HG02852 (cell line): ENCODE measurements around the gene TRHDE.
"Not testable (repeated sequence)": the region's sequence is repeated elsewhere in the genome, so short reads cannot be mapped to it uniquely, and the experiment has no call there.

Source experiments
- ATAC-seq: cut with Tn5 transposase; IDR thresholded peaks from one replicate; pipeline ENCODE4 v1.9.1; 2021; ENCODE audit warnings: mild to moderate bottlenecking, moderate library complexity; ENCODE audit not compliant: unreplicated experiment

Gene TRHDE

DNA sequence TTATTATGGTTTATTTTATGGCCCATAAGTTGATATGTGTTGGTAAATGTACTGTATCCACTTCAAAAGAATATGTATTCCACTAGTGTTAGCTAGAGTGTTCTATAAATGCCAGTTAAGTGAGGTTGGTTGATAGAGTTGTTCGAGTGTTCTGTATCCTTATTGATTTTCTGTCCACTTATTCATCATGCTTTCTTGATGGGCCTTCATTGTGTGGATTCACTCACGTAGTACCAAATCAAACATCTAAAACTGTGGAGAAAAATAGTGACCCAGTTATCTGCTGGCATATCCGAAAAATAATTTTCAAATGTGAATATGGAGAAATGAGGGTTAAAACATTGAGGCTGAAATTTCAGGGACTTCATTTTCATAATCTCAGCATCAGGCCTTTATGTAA is 230.4 kb downstream of the TRHDE start:
- no peak for ATAC-seq

DNA sequence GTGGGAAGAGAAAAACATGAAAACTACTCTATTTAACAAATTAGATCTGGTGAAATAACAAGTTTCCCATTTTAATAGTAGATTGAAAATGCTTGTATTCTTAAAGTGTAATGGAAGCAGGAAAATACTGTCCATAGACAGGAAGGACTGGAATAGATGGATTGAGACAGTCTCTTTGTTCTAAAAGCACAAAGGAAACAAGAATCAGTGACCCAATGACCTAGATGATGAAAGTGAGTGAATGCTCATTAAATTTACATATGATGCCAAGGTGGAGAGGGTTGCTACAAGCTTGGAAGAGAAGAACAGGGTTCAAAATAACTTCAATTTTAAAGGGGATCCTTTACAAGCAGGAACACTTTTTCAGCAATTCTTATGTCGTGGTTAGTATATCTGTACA is 233.1 kb downstream of the TRHDE start:
- ATAC-seq: no peak

DNA sequence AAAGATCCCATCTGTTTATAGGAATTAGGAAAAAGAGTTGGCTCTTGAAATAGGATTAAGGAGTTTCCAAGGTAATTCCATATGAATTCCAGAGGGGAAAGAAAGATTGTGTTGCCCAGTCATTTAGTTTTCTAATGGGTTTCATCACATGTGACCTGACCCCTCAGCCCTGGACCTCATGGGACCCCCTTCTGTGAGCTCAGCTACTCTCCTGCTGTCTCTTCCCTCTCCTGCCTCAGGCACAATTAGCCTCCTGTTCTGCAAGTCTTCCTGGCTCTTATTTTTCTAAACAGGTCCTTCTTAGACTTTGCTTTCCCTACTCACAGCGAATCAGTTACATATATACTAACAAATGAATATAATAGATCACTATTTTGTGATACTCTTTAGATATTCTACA is 237.7 kb downstream of the TRHDE start:
- no peak for ATAC-seq

DNA sequence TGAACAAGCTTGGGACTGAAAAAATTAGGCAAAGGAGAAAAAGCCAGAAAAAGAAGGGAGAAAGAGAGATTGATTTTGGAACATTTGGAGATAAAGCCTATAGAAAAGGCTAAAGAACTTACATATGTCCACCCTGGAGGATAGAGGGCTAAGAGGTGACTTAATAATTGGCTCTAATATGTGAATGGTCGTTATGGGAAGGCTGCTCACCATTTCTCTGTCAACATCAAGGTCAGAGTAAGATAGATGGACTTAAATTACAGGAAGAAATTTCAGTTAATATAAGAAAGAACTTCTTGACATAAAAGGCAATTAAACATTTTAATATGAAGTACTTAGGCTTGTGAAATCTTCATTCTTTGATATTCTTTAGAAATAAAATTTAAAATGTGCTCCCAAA is 238.6 kb downstream of the TRHDE start:
- no peak for ATAC-seq

DNA sequence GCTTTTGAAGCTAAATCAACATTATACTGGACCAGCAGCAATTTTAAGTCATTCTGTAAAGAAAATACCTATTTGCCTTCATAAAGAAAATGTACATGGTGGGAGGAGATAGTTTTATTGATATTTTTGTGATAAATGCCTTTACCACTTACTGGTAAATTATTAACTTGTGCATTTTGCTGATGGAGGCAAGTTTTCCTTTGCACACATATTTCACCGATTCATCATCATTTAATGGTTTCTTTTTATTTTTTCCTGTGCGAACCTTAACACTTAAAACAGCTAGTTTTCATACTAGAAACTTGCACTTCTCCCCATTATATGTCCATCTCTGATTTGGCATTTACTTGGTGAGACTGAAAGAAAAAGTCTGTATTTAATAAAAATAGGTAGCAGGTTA is 239.3 kb downstream of the TRHDE start:
- no peak for ATAC-seq

DNA sequence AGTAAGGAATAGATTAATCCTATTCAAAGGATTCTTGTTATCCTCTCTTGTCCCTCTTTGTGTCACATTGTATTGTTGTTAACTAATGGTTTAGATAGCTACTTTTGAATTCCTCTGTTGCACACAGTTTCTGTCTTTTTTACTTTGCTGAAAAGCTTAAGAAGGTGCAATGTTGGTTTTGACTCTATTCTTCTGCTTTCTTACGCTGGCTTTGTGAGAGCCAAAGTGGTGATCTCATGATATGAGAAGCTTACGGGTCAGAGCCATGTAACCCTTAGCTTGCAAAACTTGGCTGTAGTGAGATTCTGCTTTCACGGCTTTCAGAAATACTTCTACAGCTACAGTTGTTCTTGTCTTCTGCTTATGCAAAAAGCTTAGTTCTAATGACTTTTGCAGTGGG is 239.7 kb downstream of the TRHDE start:
- no peak for ATAC-seq

DNA sequence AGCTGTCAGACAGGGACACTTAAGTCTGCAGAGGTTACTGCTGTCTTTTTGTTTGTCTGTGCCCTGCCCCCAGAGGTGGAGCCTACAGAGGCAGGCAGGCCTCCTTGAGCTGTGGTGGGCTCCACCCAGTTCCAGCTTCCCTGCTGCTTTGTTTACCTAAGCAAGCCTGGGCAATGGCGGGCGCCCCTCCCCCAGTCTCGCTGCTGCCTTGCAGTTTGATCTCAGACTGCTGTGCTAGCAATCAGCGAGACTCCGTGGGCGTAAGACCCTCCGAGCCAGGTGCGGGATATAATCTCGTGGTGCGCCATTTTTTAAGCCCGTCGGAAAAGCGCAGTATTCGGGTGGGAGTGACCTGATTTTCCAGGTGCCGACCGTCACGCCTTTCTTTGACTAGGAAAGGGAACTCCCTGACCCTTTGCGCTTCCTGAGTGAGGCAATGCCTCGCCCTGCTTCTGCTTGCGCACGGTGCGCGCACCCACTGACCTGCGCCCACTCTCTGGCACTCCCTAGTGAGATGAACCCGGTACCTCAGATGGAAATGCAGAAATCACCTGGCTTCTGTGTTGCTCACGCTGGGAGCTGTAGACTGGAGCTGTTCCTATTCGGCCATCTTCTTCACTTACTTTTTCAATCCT is 248.0 kb downstream of the TRHDE start:
- not testable (repeated sequence) for ATAC-seq

DNA sequence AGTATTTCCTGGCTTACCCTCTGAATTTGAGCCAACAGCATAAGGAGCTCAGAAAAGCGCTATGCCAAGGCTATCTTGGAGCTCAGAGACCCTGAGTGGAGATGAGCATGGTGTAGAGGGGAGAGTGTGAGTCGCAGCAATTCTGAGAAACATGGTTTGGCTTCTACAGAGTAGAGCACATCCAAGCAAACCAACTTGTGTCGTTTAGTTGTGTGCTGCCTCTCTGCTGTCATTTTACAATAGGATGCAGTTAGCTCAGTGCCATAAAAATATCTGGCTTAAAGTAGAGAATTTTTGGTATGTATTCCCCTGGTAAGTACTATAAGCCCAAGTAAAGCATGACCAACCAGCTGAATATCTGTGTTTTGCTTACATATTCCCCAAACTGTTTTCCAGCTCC is 249.2 kb downstream of the TRHDE start:
- ATAC-seq: no peak

DNA sequence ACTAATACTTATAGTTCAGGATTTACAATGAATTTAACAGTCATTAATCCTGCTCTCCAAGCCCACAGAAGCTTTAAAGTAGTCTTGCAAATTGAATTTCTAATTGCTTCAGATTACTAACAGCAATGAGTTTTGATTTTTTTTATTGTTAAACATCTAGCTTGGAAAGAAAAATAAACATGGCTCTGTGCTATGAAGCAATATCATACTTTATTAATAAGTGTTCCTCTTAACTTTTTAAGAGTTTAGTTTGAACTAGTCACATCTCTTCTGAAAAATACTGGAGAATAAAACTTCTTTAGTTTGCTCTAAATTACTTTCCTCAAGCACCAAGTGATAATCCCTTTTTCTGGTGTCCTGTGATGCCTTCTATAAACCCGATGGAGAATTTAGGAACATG is 250.2 kb downstream of the TRHDE start:
- no peak for ATAC-seq

DNA sequence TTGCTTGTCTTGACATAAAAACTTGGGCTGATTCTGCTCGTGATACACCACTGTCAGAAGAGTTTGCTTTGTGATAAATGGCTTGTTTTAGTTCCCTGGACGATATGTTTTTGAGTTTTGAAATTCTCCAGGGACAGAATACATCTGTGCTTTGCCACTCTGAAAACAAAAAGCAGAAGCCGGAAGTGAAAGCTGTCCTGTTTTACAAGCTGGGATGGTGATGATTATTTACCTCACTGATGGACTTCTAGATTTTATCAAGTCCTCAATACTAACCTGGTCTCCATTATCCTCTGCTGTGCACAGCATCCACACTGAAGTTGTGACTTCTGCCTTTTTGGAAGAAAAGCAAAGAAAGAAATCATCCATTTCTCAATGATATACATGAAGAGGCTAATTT is 251.6 kb downstream of the TRHDE start:
- ATAC-seq: no peak

DNA sequence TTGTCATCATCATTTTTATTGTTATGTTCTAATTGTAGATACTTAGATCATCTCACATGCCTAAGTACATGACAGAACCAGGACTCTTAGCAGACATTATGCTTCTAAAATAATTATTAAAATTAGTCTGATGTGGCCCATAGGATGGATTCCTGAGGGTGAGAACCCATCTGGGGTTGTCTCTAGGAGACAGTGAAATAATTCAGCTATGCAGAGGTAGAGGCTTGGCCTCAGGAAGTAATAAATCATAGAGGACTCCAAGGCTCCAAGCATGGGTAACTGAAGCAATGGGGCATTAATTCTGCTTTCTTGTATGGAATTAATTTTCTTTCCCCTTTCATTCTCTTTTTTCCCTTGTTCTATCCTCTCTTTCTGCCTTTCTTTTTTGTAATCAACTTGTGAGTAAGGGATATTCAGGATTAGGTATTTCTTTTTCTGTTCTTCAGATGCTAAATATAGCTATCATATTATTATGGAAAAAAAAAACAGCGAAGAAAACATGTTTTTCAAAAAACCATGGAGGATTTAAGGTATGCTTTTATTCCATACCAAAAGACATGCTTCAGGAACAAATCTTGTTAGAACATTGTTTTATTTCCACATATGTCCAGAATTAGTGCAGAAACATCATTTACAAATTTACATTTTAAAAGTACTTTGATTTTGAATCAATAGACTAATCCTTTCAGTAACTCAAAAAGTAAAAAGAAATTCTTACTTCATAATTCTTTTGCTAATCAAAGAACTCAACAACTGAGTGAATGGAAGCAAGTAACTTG is 263.2 kb downstream of the TRHDE start:
- ATAC-seq: no peak

DNA sequence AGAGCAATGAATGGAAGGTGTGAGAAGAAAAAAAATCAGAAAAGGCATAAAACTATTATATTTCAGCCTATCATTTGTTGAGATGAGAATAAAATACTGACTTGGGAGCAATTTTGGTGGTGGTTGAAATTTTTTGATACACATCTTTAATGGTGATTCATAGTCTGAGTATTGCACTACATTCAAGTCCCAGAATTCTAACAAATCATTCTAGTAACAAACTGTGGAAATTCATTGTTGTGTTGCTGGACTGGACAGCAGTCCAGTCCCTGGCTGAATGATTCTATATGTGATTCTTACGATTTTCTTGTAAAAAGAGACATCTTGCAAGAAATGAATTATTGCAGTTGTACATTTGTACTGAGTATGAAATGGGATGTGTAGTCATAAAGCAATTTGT is 268.6 kb downstream of the TRHDE start:
- ATAC-seq: no peak

DNA sequence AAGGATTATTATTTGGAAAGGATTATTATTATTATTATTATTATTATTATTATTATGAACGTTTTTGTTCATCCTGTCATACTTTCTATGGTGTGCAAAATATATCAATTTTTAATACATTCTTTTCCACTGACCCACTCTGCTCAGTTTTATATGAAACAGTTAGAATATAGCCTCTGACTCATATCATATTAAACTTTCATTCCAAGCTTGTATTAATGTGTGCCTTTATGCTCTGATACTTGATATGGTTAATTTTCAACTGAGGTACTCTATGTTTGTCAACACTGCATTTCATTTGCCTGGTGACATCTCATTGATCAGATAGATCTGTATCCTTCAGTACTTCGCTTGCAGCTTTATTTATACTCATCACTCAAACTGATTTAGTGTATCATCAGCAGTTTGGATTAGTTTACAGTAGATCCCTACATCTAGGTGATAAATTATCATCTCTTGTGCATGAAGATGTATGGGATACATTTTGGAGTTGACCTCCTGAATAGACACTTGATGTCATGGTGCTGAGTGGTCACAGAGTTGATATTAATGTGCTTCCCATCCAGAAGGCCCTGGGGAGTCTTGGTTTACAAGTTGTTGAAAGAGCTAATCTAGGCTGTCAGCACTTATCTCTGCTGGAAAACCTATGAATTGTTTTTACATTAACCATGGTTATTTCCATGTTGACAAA is 271.8 kb downstream of the TRHDE start:
- ATAC-seq: no peak

DNA sequence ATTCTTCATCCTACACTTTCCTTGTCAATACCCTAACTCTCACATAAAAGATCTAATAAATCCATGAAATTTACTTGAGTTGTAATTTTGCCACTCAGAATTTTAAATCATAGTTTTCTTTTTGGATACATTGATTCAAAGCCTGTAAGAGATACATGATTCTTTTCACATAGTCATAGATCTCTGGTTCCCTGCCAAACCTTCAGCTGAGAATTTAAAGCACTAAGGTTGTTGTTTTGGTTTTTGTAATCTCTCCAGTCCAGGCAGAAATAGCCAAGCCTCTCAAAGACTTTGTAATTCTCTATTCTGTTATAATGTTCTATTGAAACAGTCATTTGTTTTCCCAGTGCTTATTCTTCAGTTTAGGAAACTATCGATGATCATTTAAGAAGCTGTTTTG is 273.9 kb downstream of the TRHDE start:
- no peak for ATAC-seq

DNA sequence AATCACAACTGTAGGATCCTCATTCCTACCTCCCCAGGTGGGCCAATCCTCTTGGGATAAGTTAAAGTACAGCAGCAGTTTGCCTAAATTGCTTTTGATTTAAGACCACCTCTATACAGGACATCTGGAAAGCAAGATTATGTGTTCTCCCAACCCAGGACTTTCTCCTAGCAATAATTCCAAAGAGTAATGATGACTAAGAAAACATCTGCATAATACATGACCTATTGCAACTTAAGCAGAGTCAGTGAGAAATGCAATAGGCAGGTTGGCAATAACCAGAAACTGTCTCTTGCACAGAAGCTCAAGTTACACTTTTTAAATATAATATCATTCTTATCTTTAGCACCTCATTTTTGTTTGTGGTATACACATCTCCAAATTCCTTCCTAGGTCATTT is 275.4 kb downstream of the TRHDE start:
- no peak for ATAC-seq

DNA sequence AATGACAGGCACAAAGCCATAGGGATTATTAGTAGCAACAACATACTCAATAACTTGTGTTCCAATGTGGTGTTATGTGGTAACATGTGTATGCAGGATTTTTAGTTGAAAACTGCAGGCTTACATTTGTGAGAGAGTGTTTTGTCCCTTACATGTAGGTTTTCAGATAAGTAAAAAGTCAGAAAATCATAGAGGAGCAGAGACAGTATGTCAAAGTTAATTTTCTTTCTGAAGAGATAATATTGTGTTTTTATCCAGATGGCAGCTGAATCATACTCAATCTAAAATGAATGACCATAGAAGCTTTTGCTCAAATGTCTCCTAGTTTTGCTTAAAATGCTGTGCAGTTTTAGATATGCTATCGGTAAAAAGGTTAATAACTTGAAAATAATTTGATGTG is 277.0 kb downstream of the TRHDE start:
- ATAC-seq: no peak

DNA sequence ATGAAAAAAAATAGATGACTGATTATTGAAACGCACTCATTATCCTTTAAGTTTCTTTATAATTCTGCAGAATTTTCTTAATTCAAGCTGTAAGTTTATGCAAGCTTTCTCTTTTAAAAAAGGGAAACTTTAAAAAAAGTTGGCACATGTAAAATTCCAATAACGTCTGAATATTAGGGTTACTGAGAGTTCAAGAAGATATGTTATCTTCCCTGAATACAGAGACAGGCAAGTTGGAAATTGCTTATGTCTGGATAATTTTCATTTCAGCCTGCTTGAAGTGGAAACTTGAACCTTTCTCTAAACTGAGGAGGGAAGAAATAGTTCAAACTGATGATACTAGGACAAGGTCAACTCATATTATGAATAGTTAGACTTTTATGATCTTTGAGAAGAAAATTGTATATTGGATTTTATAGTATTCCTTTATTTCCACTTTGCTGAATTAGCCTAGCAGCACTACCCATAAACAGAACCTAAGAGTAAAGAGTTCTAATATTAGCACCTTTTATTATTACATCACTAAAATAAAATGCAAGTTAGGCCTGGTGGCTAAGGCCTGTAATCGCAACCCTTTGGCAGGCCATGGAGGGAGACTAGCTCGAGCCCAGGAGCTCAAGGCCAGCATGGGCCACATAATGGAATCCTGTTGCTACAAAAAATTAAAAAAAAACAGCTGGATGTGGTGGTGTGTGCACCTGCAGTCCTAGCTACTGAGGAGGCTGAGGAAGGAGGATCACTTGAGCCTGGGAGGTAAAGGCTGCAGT is 288.0 kb downstream of the TRHDE start:
- ATAC-seq: no peak

DNA sequence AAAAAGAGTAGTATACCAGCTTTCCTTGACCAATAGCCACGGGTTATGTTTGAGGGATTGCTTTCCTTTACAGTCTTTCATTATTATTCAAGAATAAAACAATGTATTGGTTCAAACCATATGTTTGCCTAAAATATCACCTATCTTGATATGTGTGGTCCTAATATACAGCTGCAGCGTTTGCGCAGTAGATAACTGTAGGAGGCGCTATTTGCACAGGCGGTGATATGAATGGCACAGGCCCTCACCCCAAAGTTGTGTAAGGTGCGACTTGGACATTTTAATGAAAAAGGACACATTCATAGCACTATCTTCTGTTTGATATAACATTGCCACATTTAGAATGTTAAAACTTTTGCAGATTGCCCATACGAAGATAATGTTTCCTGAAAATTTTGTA is 298.4 kb downstream of the TRHDE start:
- no peak for ATAC-seq

DNA sequence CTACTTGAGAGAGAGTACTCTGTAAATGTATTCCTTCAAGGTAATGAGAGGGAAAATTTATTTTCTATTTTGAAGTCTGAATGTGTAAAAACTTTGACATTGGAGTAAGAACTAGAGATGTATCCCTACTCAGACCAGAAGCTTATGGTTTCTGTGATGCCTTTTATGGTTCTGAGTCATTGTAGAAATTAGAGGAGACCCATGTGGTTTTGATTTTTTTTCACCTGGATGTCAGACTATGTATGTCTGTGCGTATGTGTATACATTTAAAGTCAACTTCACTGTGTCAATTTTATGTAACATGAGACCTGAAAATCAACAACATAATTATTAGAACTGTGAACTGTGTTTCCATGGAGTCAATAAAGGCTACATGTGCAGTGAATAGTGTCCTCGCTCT is 302.0 kb downstream of the TRHDE start:
- no peak for ATAC-seq

DNA sequence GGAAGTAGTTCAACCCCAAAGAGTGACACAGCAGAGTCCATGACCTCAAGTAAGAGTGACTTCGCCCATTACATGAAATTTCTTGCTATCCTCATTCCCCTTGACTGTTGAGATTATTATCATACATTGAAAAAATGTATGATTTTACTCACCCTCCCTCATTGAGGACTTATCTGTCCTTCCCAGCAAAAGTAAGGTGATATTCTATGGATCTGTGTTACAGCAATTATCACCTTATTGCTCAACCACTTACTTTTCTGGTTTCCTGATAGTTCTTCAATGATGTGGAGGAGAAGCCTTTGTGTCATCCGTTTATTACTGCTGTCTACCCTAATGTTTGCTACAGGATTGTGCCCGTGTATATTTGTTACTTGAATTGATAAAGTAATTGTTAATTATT is 306.2 kb downstream of the TRHDE start:
- ATAC-seq: no peak

DNA sequence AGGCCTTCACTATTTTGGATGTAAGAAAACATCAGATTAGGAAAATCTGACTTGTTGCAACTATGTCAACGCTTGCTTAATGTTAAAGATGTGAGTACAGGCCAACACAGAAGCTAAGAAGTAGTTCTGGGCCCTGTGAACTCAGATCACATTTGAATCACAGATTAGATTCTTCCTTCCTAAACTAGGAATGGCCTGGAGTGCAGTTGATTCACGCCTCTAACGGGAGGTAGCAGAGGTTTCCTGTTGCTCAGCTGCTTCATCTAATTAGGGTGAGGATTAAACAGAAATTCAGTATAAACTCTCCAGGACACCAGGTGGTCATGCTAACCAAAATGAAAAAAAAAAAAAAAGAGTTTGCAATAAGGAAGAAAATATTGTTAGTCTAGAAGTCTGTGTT is 314.3 kb downstream of the TRHDE start:
- no peak for ATAC-seq

DNA sequence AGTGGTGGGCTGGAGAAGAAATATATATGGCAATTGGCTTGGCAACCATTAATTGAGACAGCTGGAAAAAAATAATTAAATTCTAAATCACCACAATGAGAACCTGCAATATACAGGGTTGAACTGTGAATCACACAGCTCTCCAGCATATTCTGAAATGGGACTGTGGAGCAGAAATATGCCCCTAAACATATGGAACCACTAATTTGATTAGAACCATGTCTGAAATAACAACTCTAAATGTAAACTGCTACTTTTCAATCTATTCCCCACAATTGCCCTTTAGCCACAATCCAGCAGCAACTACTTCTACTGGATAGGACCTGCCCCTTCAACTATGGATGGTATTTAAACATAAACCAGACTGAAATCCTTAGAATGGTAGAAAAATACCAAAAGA is 330.4 kb downstream of the TRHDE start:
- ATAC-seq: no peak
